Adrenal gland (tissue), 5 donors: ENCODE measurements around the gene RCC2.

Source experiments
- CTCF ChIP-seq, 6 experiments: fragments of 450-650 bp in 4 of 6; fragments of 200-600 bp in 2 of 6; sonication (generic) in 1 of 6; IDR thresholded peaks; 1 replicate in 5 of 6; 2 replicates in 1 of 6; pipeline versions ENCODE4 v1.5.1 to v1.8.0; 2016 to 2021; ENCODE audit warnings: antibody characterized with exemption in 6 of 6, mild to moderate bottlenecking in 2 of 6, moderate library complexity in 1 of 6
- POLR2A ChIP-seq, 2 donors: fragments of 450-650 bp; IDR thresholded peaks; one replicate each; pipeline ENCODE4 v1.6.1; 2017; ENCODE audit warnings: antibody characterized with exemption in 2 of 2, mild to moderate bottlenecking in 2 of 2, moderate library complexity in 1 of 2
- donor health status: DM: no; HTN: no; CAD: no.

GRCh38 chr1:17434016-17434415 lies 5.5 kb downstream of the RCC2 start:
- TF ChIP-seq CTCF (IDR thresholded peaks at IDR 0.05) (no peak), POLR2A (IDR thresholded peaks at IDR 0.05) (no peak)
